GM12892 (cell line): ENCODE results near the gene GRIPAP1.

Experiments used
- DNase-seq: peaks from one replicate; pipeline ENCODE4 v3.0.0; 2011; ENCODE audit not compliant: insufficient read length
- FAIRE-seq: peaks from 2 replicates; lab custom pipeline; 2011; peaks lifted over from hg19 to GRCh38; lab: Jason Lieb, UNC
- POLR2A ChIP-seq: IDR thresholded peaks from 2 replicates; pipeline ENCODE4 v1.6.1; 2011; ENCODE audit warnings: low read depth, low read length, control low read depth
- POLR2AphosphoS5 ChIP-seq: IDR thresholded peaks from 2 replicates; pipeline ENCODE4 v1.6.1; 2011; ENCODE audit warnings: low read depth, low read length, control low read depth
- TAF1 ChIP-seq: IDR thresholded peaks from 2 replicates; pipeline ENCODE4 v1.6.1; 2011; ENCODE audit warnings: low read depth, mild to moderate bottlenecking, control low read depth, low read length, borderline replicate concordance

The GRIPAP1 gene

GRCh38 chrX:48971249-48972219, 30.5 kb downstream of the GRIPAP1 start, which contains the start of gene KCND1:
Gene KCND1, minus strand, starts transcription at chrX:48971844. Its CDS starts 1,573 bp downstream, at chrX:48970271.
- DNase-seq, result no peak
- TF ChIP-seq POLR2AphosphoS5 (no peak), TAF1 (no peak), POLR2A (no peak)
- FAIRE-seq, result no peak

- no peak for FAIRE-seq
- TF ChIP-seq TAF1 (no peak), POLR2AphosphoS5 (no peak), POLR2A (no peak)
- no peak for DNase-seq
These were observed 32.6 kb downstream of the GRIPAP1 start for GRCh38 chrX:48969471-48969870.

GRCh38 chrX:48968377-48968776, 33.7 kb downstream of the GRIPAP1 start:
- no peak for TF ChIP-seq POLR2AphosphoS5
- no peak for TF ChIP-seq POLR2A
- TF ChIP-seq TAF1, result no peak
- no peak for DNase-seq
- FAIRE-seq, result no peak

- TF ChIP-seq POLR2A (no peak), TAF1 (no peak), POLR2AphosphoS5 (no peak)
- DNase-seq (no peak), FAIRE-seq (no peak)
These were observed 35.1 kb downstream of the GRIPAP1 start for GRCh38 chrX:48966796-48967579.

- TF ChIP-seq POLR2A (no peak), TAF1 (no peak), POLR2AphosphoS5 (no peak)
- FAIRE-seq (no peak), DNase-seq (no peak)
These were observed 36.1 kb downstream of the GRIPAP1 start for GRCh38 chrX:48965959-48966358.

GRCh38 chrX:48961585-48962091, 40.4 kb downstream of the GRIPAP1 start:
- TF ChIP-seq POLR2AphosphoS5, result no peak
- no peak for TF ChIP-seq TAF1
- TF ChIP-seq POLR2A, result no peak
- FAIRE-seq, result no peak
- DNase-seq, result no peak

- TF ChIP-seq TAF1, result no peak
- no peak for TF ChIP-seq POLR2AphosphoS5
- no peak for TF ChIP-seq POLR2A
- FAIRE-seq, result no peak
- DNase-seq, result no peak
These were observed 41.8 kb downstream of the GRIPAP1 start for GRCh38 chrX:48960291-48960690.

GRCh38 chrX:48958635-48959094, 43.4 kb downstream of the GRIPAP1 start:
- no peak for TF ChIP-seq POLR2A
- TF ChIP-seq POLR2AphosphoS5, result no peak
- no peak for TF ChIP-seq TAF1
- DNase-seq (no peak), FAIRE-seq (no peak)

GRCh38 chrX:48957827-48958634, 44.0 kb downstream of the GRIPAP1 start:
- FAIRE-seq, result peak; percentile 98
- DNase-seq, result peak; percentile 83
- TF ChIP-seq TAF1 (no peak), POLR2AphosphoS5 (no peak), POLR2A (no peak; the same call in 1 of the 2 replicates)

- FAIRE-seq, result peak; percentile 44
- DNase-seq, result peak; percentile 75
- TF ChIP-seq POLR2A, result no peak
- 0 out of 2 replicates have a peak, but pooled peaks have one; percentile 17 for TF ChIP-seq TAF1
These were observed 44.6 kb downstream of the GRIPAP1 start, which contains the start of gene OTUD5 for GRCh38 chrX:48957477-48957826. Gene OTUD5, minus strand, starts transcription at chrX:48957607. Its CDS starts 37 bp downstream, at chrX:48957570.
